ENCODE results near the gene NOL4L.

GRCh38 chr20:32463642-32464400 lies 121.3 kb downstream of the NOL4L start:
- TF ChIP-seq POLR2AphosphoS5 (IDR thresholded peaks at IDR 0.05; ENCODE audit: low read depth) (no peak), CTCF (conservative IDR thresholded peaks at IDR 0.05; ENCODE audit: low read depth in 2 of 2) (no peak), REST (IDR thresholded peaks at IDR 0.05; ENCODE audit: unreplicated experiment) (no peak), STAT1 (IDR thresholded peaks at IDR 0.05; ENCODE audit: unreplicated experiment) (no peak), EZH2phosphoT487 (IDR thresholded peaks at IDR 0.05; ENCODE audit: unreplicated experiment) (no peak), EZH2 (IDR thresholded peaks at IDR 0.05; ENCODE audit: low read depth, unreplicated experiment) (no peak), CREB1 (CRISPR knock-in tag; IDR thresholded peaks at IDR 0.05; ENCODE audit: low read depth) (no peak), JUNB (IDR thresholded peaks at IDR 0.05; ENCODE audit: unreplicated experiment) (no peak), ZNF114 (CRISPR knock-in tag; IDR thresholded peaks at IDR 0.05) (no peak), ETS1 (IDR thresholded peaks at IDR 0.05) (no peak), ZNF331 (CRISPR knock-in tag; IDR thresholded peaks at IDR 0.05; ENCODE audit: low read depth) (no peak), NANOG (IDR thresholded peaks at IDR 0.05; ENCODE audit: borderline replicate concordance) (no peak)

Measured in GM23338 (cell line).